ENCODE measurements around the gene ACADL.

Gene ACADL

GRCh38 chr2:210207929-210208328 is 17.3 kb downstream of the ACADL start:
- DNase-seq (ENCODE audit: insufficient read length, low spot score) (no peak), FAIRE-seq (no peak)
- no peak for TF ChIP-seq POLR2A (IDR thresholded peaks at IDR 0.05; ENCODE audit: low read depth, low read length)
- no peak for TF ChIP-seq POU2F2 (IDR thresholded peaks at IDR 0.05; ENCODE audit: low read depth, low read length)
- TF ChIP-seq POLR2AphosphoS5 (IDR thresholded peaks at IDR 0.05; ENCODE audit: low read depth, low read length), result no peak
- TF ChIP-seq TAF1 (IDR thresholded peaks at IDR 0.05; ENCODE audit: low read depth, low read length), result no peak
- no peak for TF ChIP-seq PAX5 (IDR thresholded peaks at IDR 0.05; ENCODE audit: insufficient read depth, low read length, severe bottlenecking)
- TF ChIP-seq SPI1 (IDR thresholded peaks at IDR 0.05; ENCODE audit: low read depth, low read length), result no peak

GRCh38 chr2:210203558-210203957 is 21.7 kb downstream of the ACADL start:
- DNase-seq (ENCODE audit: insufficient read length, low spot score) (no peak), FAIRE-seq (no peak)
- TF ChIP-seq POU2F2 (IDR thresholded peaks at IDR 0.05; ENCODE audit: low read depth, low read length) (no peak), SPI1 (IDR thresholded peaks at IDR 0.05; ENCODE audit: low read depth, low read length) (no peak), PAX5 (IDR thresholded peaks at IDR 0.05; ENCODE audit: insufficient read depth, low read length, severe bottlenecking) (no peak)

GRCh38 chr2:210203147-210203546 is 22.1 kb downstream of the ACADL start:
- TF ChIP-seq TAF1 (IDR thresholded peaks at IDR 0.05; ENCODE audit: low read depth, low read length), result no peak
- TF ChIP-seq POLR2AphosphoS5 (IDR thresholded peaks at IDR 0.05; ENCODE audit: low read depth, low read length), result no peak
- TF ChIP-seq PAX5 (IDR thresholded peaks at IDR 0.05; ENCODE audit: insufficient read depth, low read length, severe bottlenecking), result no peak
- no peak for TF ChIP-seq SPI1 (IDR thresholded peaks at IDR 0.05; ENCODE audit: low read depth, low read length)
- no peak for TF ChIP-seq POLR2A (IDR thresholded peaks at IDR 0.05; ENCODE audit: low read depth, low read length)
- no peak for TF ChIP-seq POU2F2 (IDR thresholded peaks at IDR 0.05; ENCODE audit: low read depth, low read length)
- FAIRE-seq (no peak), DNase-seq (ENCODE audit: insufficient read length, low spot score) (no peak)

DNA sequence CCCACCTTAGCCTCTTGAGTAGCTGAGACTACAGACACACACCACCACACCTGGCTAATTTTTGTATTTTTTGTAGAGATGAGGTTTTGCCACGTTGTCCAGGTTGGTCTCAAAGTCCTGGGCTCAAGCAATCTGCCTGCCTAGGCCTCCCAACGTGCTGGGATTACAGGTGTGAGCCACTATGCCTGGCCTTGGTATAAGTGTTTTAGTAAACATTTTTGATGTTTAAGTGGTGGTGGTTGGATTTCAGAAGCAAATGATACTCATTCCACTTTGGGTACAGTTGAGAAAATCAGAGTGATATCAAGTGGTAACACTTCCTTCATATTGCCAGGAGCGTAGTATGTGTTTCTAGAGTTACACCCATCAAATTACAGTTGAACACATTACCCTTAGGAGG is 25.4 kb downstream of the ACADL start:
- no peak for FAIRE-seq
- no peak for DNase-seq (ENCODE audit: insufficient read length, low spot score)

GRCh38 chr2:210199186-210199765 is 26.0 kb downstream of the ACADL start:
- DNase-seq (ENCODE audit: insufficient read length, low spot score) (no peak), FAIRE-seq (no peak)
- TF ChIP-seq TAF1 (IDR thresholded peaks at IDR 0.05; ENCODE audit: low read depth, low read length) (no peak), PAX5 (IDR thresholded peaks at IDR 0.05; ENCODE audit: insufficient read depth, low read length, severe bottlenecking) (no peak), POLR2A (IDR thresholded peaks at IDR 0.05; ENCODE audit: low read depth, low read length) (no peak), POLR2AphosphoS5 (IDR thresholded peaks at IDR 0.05; ENCODE audit: low read depth, low read length) (no peak), POU2F2 (IDR thresholded peaks at IDR 0.05; ENCODE audit: low read depth, low read length) (no peak), SPI1 (IDR thresholded peaks at IDR 0.05; ENCODE audit: low read depth, low read length) (no peak)

More for the DNA sequence above, 25.4 kb downstream of the ACADL start:
- TF ChIP-seq POU2F2 (IDR thresholded peaks at IDR 0.05; ENCODE audit: low read depth, low read length) (no peak), POLR2AphosphoS5 (IDR thresholded peaks at IDR 0.05; ENCODE audit: low read depth, low read length) (no peak), POLR2A (IDR thresholded peaks at IDR 0.05; ENCODE audit: low read depth, low read length) (no peak), PAX5 (IDR thresholded peaks at IDR 0.05; ENCODE audit: insufficient read depth, low read length, severe bottlenecking) (no peak), SPI1 (IDR thresholded peaks at IDR 0.05; ENCODE audit: low read depth, low read length) (no peak), TAF1 (IDR thresholded peaks at IDR 0.05; ENCODE audit: low read depth, low read length) (no peak)

DNA sequence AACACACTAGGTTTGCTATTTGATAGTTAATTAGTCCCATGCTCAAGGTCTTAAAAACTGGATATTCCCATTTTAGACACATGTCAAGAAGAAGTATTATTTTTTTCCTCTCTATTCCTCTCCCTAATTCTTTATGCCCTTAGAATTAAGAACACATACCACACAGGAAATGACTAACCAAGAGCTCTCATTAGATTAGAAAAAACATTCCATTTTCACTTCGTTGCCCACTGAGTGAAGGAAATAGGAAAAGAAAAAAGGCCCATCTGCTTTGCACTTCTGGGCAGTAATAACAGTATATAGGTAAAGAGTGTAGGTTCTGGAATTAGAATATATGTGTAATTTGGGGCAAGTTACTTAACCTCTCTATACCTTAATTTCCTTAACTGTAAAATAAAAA is 26.9 kb downstream of the ACADL start:
- DNase-seq (ENCODE audit: insufficient read length, low spot score), result no peak
- no peak for FAIRE-seq
- TF ChIP-seq POU2F2 (IDR thresholded peaks at IDR 0.05; ENCODE audit: low read depth, low read length), result no peak

GRCh38 chr2:210197720-210198119 is 27.5 kb downstream of the ACADL start:
- FAIRE-seq (no peak), DNase-seq (ENCODE audit: insufficient read length, low spot score) (no peak)
- TF ChIP-seq POLR2AphosphoS5 (IDR thresholded peaks at IDR 0.05; ENCODE audit: low read depth, low read length), result no peak

DNA sequence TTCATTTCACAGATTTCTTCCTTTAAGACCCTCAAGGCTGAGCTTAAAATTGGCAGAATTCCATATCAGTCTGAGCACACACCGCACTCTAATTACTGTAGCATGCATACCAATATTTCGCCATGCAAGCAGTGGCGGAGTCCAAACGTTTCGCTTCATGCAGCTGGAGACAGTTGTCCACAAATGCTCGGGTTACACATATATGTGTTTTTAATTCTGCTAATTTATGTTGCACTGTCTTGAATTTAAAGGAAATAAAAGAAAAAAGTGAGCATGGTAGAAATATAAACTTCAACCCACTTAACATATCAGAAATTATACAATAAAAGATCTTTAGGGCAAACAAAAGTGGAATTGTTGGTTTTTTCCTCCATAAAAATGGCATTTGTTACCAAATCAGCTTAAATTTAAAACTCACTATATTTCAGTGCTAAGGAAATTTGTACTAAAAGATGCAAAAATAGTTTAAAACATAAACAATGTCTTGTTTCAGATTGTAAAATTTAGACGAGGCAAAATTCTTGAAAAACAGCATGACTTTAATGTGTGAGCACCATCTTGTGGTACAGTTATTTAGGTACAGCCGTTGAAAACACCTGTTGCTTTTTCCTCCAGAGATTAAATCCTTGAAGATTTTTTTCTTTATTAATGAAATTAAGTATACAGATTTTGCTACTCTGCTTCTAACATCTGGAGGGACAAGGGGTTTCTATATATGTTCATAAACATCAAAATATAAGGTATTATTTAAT is 30.0 kb downstream of the ACADL start:
- TF ChIP-seq PAX5 (IDR thresholded peaks at IDR 0.05; ENCODE audit: insufficient read depth, low read length, severe bottlenecking) (no peak), POU2F2 (IDR thresholded peaks at IDR 0.05; ENCODE audit: low read depth, low read length) (no peak), TAF1 (IDR thresholded peaks at IDR 0.05; ENCODE audit: low read depth, low read length) (no peak), POLR2AphosphoS5 (IDR thresholded peaks at IDR 0.05; ENCODE audit: low read depth, low read length) (no peak), POLR2A (IDR thresholded peaks at IDR 0.05; ENCODE audit: low read depth, low read length) (no peak)
- FAIRE-seq, result no peak
- no peak for DNase-seq (ENCODE audit: insufficient read length, low spot score)

DNA sequence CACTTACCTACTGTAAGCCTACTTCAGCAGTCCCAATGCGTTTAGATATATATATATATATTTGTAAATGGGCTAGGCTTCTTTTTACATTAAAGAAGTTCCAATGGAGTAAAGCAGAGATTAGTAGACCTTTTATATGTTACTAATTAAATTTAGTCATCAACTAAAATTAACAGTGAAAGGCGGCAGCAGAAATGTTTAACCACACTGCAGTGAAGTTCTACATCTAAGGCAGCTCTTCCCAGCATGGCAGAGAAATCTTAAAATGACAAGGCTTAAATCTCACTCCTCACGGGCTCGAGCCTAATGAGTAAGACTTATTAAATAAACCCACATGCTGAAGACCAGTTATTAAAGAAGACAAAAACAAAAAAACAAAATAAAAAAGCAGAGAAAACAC is 34.9 kb downstream of the ACADL start:
- FAIRE-seq (no peak), DNase-seq (ENCODE audit: insufficient read length, low spot score) (no peak)
- TF ChIP-seq SPI1 (IDR thresholded peaks at IDR 0.05; ENCODE audit: low read depth, low read length), result no peak
- TF ChIP-seq POLR2AphosphoS5 (IDR thresholded peaks at IDR 0.05; ENCODE audit: low read depth, low read length), result no peak
- no peak for TF ChIP-seq PAX5 (IDR thresholded peaks at IDR 0.05; ENCODE audit: insufficient read depth, low read length, severe bottlenecking)
- no peak for TF ChIP-seq TAF1 (IDR thresholded peaks at IDR 0.05; ENCODE audit: low read depth, low read length)
- TF ChIP-seq POLR2A (IDR thresholded peaks at IDR 0.05; ENCODE audit: low read depth, low read length), result no peak

DNA sequence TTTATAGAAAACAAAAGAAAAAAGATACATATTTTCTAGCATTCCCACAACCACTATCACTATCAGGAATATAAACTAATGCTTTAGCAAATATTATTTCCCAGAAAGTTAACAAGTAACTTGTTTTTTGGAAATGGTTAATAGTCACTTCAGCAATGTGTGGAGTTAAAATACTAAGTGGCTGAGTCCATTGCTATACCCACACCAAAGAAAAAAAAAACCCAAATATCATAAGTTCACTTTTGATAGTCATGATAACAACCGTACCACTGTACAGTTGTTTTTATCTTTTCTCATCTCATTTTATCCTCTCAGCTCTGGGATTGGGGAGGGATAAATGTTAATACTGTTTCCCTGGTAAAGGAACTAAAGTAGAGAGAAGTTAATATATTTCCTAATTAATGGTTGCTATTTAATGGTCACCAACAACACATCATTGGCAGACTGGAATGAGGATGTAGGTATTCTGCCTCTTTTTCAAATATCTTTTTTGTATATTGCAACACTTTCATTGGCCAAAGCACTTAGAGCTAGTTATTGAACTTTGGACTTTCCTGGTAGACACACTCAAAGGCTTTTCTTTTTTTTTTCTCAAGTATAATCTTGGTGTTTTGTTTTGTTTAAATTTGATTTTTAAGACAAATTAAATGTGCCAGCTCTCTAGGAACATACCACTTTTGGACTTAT is 35.7 kb downstream of the ACADL start:
- TF ChIP-seq TAF1 (IDR thresholded peaks at IDR 0.05; ENCODE audit: low read depth, low read length) (no peak), POLR2AphosphoS5 (IDR thresholded peaks at IDR 0.05; ENCODE audit: low read depth, low read length) (no peak), SPI1 (IDR thresholded peaks at IDR 0.05; ENCODE audit: low read depth, low read length) (no peak), POLR2A (IDR thresholded peaks at IDR 0.05; ENCODE audit: low read depth, low read length) (no peak), POU2F2 (IDR thresholded peaks at IDR 0.05; ENCODE audit: low read depth, low read length) (no peak), PAX5 (IDR thresholded peaks at IDR 0.05; ENCODE audit: insufficient read depth, low read length, severe bottlenecking) (no peak)
- FAIRE-seq, result no peak
- DNase-seq (ENCODE audit: insufficient read length, low spot score), result no peak

Measured in GM12891 (cell line).